IPS-15b (cell line): ENCODE results near the gene SAA2.
"Not testable (repeated sequence)": the region's sequence is repeated elsewhere in the genome, so short reads cannot be mapped to it uniquely, and the experiment has no call there.

Source experiments
- H3K27me3 ChIP-seq: one replicate; pipeline ENCODE4 v1.6.1; 2013; ENCODE audit warnings: low read length; ENCODE audit not compliant: control insufficient read depth, insufficient read depth
- H3K36me3 ChIP-seq: one replicate; pipeline ENCODE4 v1.6.1; 2013; ENCODE audit warnings: low read length; ENCODE audit not compliant: control insufficient read depth, insufficient read depth
- H3K4me1 ChIP-seq: one replicate; pipeline ENCODE4 v1.6.1; 2013; ENCODE audit warnings: mild to moderate bottlenecking, low read length; ENCODE audit not compliant: control insufficient read depth, insufficient read depth
- H3K4me3 ChIP-seq: one replicate; pipeline ENCODE4 v1.5.1; 2013; ENCODE audit warnings: low read depth, low read length
- H3K9ac ChIP-seq: one replicate; pipeline ENCODE4 v1.6.1; 2013; ENCODE audit warnings: low read depth, mild to moderate bottlenecking, low read length
- H3K9me3 ChIP-seq: one replicate; pipeline ENCODE4 v1.6.1; 2013; ENCODE audit warnings: mild to moderate bottlenecking, low read length; ENCODE audit not compliant: control insufficient read depth, insufficient read depth

Gene SAA2

DNA sequence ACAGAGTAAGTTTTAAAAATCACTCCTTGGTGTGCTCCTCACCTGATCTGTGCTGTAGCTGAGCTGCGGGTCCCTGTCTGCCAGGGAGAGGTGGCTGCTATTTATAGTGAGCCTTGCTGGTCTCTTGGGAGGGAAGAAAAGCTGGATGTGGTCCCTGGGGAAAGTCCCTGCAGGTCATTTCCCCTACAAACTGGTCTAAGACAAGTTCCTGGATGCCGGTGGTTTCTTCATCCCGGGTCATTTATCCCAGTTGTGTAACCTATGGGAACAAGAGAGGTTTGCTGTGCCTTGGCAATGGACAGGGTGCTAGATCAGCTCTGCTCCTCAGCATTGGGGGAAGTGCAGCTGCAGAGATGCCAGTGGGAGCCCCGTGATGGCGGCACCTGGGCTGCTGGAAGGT, at the start of gene SAA2:
Gene SAA2, minus strand, starts transcription at position 108 of the 400 bp plus-strand sequence. CDS start 657 bp downstream, outside the sequence.
- Histone ChIP-seq H3K9ac (no peak within 1 kb of the TSS), H3K4me1 (no peaks in the 10 kb centered on the region), H3K27me3 (no peaks in the 10 kb centered on the region), H3K9me3 (no peaks in the 10 kb centered on the region), H3K36me3 (no peaks in the 10 kb centered on the region), H3K4me3 (no peak within 1 kb of the TSS)

DNA sequence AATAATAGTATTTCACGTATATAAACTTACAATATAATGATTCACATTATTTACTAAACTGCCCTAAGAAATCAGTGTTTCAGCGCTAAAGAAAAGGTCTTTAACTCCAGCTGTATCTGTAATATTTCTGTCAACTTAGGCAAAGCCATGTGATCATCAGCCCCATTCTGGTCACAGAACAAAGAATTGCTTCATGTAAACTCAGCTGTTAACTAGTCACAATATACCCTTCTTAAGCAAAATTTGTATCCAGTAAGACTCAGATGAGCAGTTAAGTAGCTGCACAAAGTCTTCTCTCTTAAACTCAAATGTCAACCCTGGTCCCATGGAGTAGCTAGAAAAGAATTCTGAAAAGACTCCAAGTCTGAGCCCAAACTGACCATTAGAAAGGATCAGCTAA, 46.8 kb upstream of the SAA2 start:
- Histone ChIP-seq H3K4me3 (no peak overlapping the region), H3K36me3 (peaks cover 31% of the 10 kb centered on the region), H3K27me3 (no peaks in the 10 kb centered on the region), H3K9me3 (no peaks in the 10 kb centered on the region), H3K9ac (no peak overlapping the region), H3K4me1 (no peaks in the 10 kb centered on the region)

DNA sequence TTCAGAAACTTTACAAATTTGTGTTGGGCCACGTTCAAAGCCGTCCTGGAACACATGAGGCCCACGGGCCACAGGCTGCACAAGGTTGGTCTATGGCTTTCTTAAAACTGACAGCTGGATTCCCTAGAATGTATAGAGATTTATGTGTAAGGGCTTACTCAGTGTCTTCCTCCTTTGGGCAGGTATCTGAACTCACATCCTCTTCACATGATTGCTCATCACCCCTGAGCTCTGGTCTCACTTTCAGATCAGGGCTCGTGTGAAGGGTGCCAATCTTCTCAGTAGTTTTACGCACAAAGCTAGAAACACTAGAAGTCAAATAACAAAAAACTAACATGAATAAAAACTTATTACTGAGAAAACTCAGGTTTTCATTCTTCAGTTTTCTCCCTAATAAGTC, 46.4 kb upstream of the SAA2 start:
- Histone ChIP-seq H3K9ac (no peak overlapping the region), H3K36me3 (peaks cover 34% of the 10 kb centered on the region), H3K4me1 (no peaks in the 10 kb centered on the region), H3K4me3 (no peak overlapping the region), H3K27me3 (no peaks in the 10 kb centered on the region), H3K9me3 (no peaks in the 10 kb centered on the region)

DNA sequence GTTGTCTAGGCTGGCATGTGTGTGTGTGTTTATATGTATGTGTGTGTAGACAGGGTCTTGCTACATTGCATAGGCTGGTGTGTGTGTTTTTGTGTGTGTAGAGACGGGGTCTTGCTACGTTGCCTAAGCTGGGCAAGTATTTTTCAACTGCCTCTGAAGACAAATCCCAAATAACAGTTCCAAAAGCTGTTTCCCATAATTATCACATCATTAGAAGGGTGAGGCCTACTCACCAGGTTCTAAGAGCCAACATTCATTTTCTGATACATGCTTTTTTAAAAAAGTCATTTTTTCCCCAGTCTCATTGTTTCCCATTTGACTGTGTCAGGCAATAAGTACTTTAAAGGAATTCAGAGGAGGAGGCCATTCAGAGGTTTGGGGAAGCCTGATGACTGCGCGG, 40.4 kb upstream of the SAA2 start:
- H3K9me3 ChIP-seq, result no peaks in the 10 kb centered on the region
- H3K9ac ChIP-seq, result no peak overlapping the region
- no peak overlapping the region for H3K4me3 ChIP-seq
- H3K36me3 ChIP-seq, result peaks cover 35% of the 10 kb centered on the region
- H3K27me3 ChIP-seq, result no peaks in the 10 kb centered on the region
- H3K4me1 ChIP-seq, result no peaks in the 10 kb centered on the region

DNA sequence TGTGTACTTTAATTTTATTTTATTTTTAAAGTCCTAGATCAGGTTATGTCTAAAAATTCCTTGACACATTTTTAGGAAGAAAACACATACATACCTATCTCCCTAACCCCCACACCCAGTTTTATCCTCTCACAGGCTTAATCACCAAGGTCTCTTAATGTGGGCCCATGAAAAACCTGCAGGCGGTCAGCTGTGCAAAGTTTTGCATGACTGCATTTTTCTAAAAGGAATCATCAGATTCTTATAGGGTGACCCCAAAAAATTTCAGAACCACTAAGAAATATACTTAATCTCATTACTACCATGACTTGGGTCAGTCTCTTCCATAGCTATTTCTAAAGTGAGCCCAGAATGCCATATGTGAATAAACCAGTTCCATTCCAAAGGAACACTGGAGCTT, 37.4 kb upstream of the SAA2 start:
- H3K27me3 ChIP-seq, result no peaks in the 10 kb centered on the region
- no peaks in the 10 kb centered on the region for H3K9me3 ChIP-seq
- H3K36me3 ChIP-seq, result peaks cover 42% of the 10 kb centered on the region
- no peak overlapping the region for H3K4me3 ChIP-seq
- H3K4me1 ChIP-seq, result no peaks in the 10 kb centered on the region
- no peak overlapping the region for H3K9ac ChIP-seq

DNA sequence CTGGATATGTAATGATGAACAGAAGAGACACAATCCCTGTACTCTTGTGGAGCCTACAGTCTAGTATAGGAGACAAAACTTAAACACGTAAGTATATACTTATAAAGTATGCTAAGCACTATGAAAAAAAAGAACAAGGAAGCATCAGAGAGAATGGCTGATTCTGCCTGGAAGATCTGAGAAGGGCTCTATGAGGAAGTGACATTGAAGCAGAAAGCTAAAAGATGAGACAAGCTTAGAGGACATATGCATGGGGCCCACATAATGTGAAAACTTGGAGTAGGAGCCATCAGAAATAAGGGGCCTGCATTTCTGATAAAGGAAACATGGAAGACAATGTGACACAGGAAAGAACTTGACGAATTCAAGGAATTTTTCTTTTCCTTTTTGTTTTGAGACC, 34.2 kb upstream of the SAA2 start:
- Histone ChIP-seq H3K9ac (no peak overlapping the region), H3K36me3 (peaks cover 34% of the 10 kb centered on the region)

DNA sequence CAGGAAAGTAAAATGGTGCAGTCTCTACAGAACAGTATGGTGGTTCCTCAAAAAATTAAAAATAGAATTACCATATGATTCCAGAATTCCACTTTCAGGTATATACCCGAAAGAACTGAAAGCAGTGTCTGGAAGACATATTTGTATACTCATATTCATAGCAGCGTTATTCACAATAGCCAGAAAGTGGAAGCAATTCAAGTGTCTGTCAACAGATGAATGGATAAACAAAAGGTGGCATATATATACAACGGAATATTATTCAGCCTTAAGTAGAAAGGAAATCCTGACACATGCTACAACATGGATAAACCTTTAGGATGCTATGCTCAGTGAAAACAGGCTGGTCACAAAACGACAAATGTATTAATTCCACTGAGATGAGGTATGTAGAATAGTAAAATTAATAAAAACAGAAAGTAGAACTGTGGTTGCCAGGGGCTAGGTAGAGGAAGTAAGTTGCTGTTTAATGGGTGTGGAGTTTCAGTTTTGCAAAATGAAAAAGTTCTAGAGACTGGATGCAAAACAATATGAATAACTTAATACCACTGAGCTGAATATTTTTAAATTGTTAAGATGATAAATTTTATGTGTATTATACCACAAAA, 32.1 kb upstream of the SAA2 start:
- H3K9ac ChIP-seq, result no peak overlapping the region
- H3K4me1 ChIP-seq, result no peaks in the 10 kb centered on the region
- peaks cover 27% of the 10 kb centered on the region for H3K36me3 ChIP-seq
- H3K9me3 ChIP-seq, result no peaks in the 10 kb centered on the region
- no peaks in the 10 kb centered on the region for H3K27me3 ChIP-seq
- no peak overlapping the region for H3K4me3 ChIP-seq

More for the DNA sequence above, 34.2 kb upstream of the SAA2 start:
- Histone ChIP-seq H3K4me1 (no peaks in the 10 kb centered on the region), H3K27me3 (no peaks in the 10 kb centered on the region), H3K9me3 (no peaks in the 10 kb centered on the region), H3K4me3 (no peak overlapping the region)

DNA sequence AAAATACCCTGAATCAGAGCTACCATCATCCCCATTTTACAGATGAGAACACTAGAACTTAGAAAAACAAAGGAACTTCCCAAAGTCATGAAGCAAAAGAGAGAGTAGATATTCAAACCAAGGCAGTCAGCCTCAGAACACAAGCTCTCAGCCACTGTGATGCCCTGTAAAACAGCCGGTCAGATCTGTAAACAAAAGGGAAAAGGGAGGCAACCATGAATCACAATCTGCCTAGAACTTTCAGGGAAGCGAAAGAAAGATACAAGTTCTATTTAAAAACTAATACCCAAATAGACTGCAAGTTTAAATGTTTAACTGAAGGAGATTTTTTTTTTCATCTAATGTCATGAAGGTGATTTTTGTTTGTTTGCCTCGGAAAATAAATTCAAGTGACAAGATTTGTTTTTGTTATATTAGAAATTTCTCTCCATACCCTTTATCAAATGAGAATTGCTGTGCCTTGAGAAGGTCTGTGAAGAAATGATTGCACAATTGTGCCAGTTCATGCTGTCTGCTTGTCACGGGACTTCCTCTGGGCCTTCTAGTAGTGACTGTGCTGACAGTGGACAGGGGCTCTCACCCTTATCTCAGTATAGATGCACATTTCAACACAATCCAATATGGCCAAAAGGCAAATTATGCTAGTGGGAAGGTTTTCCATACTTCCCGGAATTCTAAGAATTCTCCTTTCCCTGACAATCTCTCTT, 29.2 kb upstream of the SAA2 start:
- Histone ChIP-seq H3K4me1 (no peaks in the 10 kb centered on the region), H3K36me3 (peaks cover 20% of the 10 kb centered on the region), H3K9ac (no peak overlapping the region), H3K4me3 (no peak overlapping the region), H3K9me3 (no peaks in the 10 kb centered on the region), H3K27me3 (no peaks in the 10 kb centered on the region)

DNA sequence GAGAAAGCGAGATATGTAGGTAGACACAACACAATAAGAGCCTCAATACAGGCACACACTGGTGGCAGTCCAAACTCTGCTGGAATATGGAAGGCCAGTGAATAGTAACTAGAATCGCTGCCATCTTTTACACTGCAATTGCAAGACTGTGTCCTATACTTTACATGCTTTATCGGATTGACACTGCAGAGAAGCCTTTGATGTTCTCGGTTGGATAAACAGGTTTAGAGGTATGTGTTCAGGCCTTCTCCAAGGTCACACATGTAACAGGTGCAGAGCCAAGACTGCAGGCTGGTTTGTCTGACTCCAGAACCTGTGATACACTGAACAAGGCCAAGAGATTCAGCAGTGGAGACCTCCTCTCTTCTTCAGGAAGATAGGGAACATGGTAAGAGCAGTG, 22.7 kb upstream of the SAA2 start:
- no peaks in the 10 kb centered on the region for H3K4me1 ChIP-seq
- no peak overlapping the region for H3K4me3 ChIP-seq
- no peaks in the 10 kb centered on the region for H3K36me3 ChIP-seq
- H3K27me3 ChIP-seq, result no peaks in the 10 kb centered on the region
- no peaks in the 10 kb centered on the region for H3K9me3 ChIP-seq
- no peak overlapping the region for H3K9ac ChIP-seq

DNA sequence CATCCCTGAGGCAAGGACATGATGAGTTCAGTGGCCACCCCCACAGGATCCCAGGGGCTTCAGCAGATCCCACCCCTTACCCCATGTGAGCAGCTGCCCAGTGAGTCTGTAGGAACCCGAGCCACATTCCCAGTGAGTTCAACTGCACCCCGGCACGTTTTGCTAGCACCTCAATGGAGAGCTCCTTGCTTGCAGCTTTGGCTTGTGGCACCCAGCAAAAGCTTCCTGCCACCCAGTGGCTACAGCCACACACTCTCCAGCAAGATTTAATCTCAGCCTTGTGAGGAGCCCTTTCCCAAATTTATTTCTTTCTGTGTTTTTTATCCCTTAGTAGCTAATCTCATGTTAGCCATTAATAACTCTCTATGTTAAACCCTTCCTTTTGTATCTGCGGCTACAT, 21.6 kb upstream of the SAA2 start:
- Histone ChIP-seq H3K36me3 (no peaks in the 10 kb centered on the region), H3K9ac (no peak overlapping the region), H3K4me3 (no peak overlapping the region), H3K4me1 (no peaks in the 10 kb centered on the region), H3K27me3 (no peaks in the 10 kb centered on the region), H3K9me3 (no peaks in the 10 kb centered on the region)

DNA sequence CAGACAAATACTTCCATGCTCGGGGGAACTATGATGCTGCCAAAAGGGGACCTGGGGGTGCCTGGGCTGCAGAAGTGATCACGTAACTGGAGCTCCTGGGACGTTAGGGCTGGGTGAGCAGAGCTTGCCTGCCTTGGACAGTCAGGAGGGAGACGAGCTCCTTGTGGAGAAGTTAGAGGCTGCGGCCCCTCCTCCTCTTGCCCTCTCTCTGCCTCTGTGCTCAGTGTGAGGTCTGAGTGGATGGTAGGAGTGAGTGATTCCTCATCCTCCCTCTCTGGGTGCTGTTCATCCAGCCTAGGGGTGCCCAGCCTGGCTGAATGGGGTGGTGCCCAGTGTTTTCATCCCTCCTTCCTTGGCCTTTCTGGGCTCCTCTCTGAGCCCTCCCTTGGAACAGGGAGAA, 20.8 kb upstream of the SAA2 start:
- not testable (repeated sequence) for H3K9me3 ChIP-seq, H3K4me3 ChIP-seq, H3K27me3 ChIP-seq, H3K36me3 ChIP-seq, H3K9ac ChIP-seq, H3K4me1 ChIP-seq

DNA sequence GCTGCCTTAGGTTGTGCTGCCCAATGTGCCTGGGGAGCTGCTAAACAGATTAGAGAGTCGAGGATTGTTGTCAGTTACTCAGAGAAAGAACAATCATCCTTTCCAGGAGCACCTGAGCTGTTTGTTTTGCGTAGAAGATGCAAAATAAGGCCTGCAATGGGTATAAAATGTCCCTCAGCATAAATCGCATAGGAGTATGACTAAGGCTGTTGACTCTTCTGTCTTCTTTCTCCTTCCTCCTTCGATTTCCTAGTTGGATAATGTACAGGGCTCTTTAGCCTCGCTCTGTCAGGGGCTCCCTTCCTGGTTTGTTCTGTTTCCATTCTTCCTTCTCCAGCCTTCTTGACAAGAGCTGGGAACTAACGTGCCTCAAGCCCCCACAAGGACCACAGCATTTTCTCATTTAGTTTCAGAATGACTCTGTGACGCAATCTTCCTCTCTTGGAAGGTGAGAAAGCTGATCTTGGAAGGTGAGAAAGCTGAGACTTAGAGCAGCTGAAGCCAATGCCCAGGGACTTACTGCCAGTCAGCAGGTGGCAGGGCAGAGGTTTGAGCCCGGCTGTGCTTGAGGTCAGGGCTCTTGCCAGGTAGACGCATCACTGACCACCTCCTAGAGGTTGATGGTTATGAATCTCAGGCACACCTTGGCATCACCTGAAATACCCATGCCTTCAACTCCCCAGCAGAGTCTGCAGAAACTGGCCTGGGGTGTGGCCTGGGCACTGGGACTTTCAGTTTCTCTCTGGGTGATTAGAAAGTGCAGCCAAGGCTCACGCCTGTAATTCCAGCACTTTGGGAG, 19.1 kb upstream of the SAA2 start:
- H3K27me3 ChIP-seq, H3K4me3 ChIP-seq, H3K36me3 ChIP-seq, H3K9me3 ChIP-seq, H3K9ac ChIP-seq, H3K4me1 ChIP-seq: not testable (repeated sequence)
